AG09319 (cell line): Measurements from ENCODE around the gene UBE3B.

Experiments used
- DNase-seq: peaks from one replicate; pipeline ENCODE4 v3.0.0-alpha.2; 2010; ENCODE audit warnings: low read depth; ENCODE audit errors: extremely low read depth
- CTCF ChIP-seq: IDR thresholded peaks from 2 replicates; pipeline ENCODE4 v1.5.1; 2011; ENCODE audit warnings: low read depth, mild to moderate bottlenecking, inconsistent platforms, low read length, moderate library complexity

Gene UBE3B

DNA sequence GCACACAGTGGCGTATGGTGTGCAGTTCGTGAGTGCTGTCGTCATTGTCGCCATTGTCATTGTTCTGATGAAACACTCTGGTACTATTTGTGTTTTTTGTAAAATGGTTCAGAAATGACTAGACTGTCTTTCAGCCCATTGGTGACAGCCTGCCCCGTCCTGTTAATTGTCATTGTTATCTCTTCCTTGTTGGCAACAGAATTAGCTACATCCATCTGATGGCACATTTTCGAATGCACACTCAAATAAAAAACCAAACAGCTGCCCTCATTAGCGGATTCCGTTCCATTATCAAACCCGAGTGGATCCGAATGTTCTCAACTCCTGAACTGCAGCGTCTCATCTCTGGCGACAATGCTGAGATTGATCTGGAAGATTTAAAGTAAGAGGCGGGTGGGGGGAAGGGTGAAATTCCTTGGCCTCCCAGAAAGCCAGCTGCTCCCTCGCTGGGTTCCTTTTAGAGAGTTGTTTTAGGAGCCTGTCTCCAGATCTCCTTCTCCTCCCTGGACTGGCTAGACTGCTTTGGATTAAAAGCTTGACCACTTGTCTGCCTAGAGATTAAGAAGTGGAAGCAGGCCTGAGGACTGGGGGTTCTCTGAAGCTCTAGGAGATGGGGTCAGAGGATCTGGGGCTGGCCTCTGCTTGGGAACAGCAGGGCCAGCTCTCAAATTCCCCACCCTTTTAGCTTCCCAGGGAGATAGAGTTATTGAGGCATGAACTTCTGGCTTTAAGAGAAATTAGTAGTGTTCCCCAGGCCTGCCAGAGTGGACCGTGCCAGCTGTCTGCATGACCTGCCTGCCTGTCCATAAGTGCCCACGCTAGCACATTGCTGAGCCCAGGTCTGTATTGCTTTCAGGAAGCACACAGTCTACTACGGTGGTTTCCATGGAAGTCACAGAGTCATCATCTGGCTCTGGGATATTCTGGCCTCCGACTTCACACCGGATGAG lies 52.5 kb downstream of the UBE3B start:
- TF ChIP-seq CTCF, result no peak
- DNase-seq, result no peak

GRCh38 chr12:109531411-109531810 lies 54.0 kb downstream of the UBE3B start:
- DNase-seq, result no peak
- TF ChIP-seq CTCF, result no peak

- DNase-seq, result no peak
- no peak for TF ChIP-seq CTCF
These were observed 55.5 kb downstream of the UBE3B start for GRCh38 chr12:109532721-109533486.

DNA sequence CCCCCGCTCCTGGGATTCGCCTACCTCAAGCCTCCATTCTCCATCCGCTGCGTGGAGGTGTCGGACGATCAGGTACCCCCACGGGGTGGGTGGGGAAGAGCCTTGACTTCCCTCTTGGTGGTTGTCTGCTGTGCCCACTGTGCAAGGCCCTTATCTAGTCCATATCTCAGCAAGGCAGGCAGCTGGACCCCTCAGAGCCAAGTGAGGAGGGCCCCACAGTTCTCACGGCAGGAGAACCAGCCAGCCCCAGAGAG lies 56.0 kb downstream of the UBE3B start:
- no peak for DNase-seq
- no peak for TF ChIP-seq CTCF

DNA sequence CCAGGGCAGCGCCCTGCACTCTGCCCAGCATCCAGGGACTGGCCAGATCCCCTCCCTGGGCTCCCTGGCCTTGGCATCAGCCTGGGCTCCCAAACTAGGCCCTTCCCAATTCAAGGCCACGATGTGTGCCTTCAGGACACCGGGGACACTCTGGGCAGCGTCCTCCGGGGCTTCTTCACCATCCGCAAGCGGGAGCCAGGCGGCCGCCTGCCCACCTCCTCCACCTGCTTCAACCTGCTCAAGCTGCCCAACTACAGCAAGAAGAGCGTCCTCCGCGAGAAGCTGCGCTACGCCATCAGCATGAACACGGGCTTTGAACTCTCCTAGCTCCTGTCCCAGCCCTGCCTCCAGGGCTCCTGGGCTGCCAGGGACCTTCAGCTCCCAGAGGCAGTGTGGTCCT lies 57.0 kb downstream of the UBE3B start:
- DNase-seq, result no peak
- no peak for TF ChIP-seq CTCF

DNA sequence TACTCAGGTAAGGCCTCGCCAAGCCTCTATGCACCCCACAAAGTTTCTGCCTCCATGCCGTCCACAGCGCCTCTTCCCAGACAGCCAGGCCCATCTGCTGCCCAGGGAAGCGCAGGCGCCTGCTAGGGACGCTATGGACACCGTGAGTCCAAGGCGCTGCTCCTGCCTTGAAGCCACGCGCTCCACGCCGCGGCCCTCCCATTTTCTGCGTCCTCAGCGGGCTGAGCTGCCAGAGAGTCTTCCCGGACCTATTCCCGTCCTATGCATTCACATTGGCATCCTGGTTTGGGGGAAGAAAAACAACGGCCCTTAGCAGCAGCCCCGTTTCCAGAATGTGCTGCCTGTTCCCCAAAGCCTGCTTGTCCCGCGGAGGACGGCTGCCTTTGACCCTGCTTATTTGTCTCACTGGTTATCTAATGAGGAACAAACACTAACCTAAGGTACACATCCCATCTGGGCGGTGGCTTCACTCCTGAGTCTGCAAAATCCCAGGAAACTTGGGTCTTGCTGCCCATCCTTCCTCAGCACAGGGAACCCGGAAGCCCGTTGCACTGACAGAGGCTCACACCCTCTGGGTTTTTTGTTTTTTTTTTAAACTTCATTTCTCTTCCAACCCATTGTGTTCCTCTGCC lies 57.9 kb downstream of the UBE3B start:
- DNase-seq, result no peak
- TF ChIP-seq CTCF, result no peak

DNA sequence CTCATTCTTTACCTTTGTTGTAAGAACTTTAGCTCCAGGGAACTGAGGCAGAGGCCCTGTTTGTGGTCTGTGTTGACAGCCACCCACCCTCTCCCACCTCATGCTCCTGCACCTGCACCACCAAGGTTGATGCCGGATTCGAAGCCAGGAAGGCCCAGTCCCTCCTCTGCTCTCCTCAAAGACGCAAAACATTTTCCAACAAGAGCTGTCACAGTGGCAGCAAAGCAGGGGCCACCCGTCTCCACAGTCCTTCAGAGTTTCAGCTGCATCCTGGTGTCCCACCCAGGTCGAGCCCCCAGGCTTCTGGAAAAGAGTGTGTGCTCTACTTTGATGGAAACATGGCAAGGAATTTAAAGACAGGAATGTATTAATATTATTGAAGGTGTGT lies 58.4 kb downstream of the UBE3B start:
- TF ChIP-seq CTCF, result no peak
- DNase-seq, result no peak
